Mucosa of gallbladder (tissue), 1 donor: ENCODE measurements around the gene PKN1. TPM values are rescaled to one million over a fixed set of nuclear protein-coding genes. Genes with fewer than 3 reads are reported as not detected.

Source experiments
- DNase-seq: peaks from one replicate; pipeline ENCODE4 v3.0.0-alpha.2; 2020; ENCODE audit warnings: low spot score
- total RNA-seq: library from RNA; stranded (reverse); gene quantifications from one replicate; pipeline ENCODE4 v1.2.1, GENCODE V29; 2021
- donor health status: DM: no; HTN: no; CAD: no.

The PKN1 gene
- total RNA-seq, 1 donor from 2014 or later, result 136 TPM

DNA sequence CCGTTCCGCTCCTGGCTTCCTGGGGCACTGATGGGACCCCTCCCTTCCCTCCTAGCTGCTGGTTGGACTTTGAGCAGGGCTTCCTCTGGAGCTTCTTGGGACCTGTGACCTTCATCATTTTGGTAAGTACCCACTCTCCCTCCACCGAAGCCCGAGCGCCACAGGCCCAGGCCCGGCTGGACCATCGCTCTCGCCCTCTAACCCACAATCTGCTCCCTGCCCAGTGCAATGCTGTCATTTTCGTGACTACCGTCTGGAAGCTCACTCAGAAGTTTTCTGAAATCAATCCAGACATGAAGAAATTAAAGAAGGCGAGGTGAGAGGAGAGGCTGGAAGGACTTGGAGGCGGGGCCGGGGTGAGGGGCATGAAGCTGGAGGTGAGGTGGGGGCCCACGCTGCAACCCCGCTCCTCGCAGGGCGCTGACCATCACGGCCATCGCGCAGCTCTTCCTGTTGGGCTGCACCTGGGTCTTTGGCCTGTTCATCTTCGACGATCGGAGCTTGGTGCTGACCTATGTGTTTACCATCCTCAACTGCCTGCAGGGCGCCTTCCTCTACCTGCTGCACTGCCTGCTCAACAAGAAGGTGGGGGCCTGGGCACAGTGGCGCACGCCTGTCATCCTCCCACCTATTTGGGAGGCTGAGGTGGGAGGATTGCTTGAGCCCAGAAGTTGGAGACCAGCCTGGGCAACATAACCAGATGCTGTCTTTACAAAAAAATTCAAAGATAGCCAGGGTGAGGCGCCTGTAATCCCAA, 26.3 kb upstream of the PKN1 start:
- no peak for DNase-seq

- DNase-seq, result no peak
Observed at GRCh38 chr19:14407605-14408484, 25.3 kb upstream of the PKN1 start.

DNA sequence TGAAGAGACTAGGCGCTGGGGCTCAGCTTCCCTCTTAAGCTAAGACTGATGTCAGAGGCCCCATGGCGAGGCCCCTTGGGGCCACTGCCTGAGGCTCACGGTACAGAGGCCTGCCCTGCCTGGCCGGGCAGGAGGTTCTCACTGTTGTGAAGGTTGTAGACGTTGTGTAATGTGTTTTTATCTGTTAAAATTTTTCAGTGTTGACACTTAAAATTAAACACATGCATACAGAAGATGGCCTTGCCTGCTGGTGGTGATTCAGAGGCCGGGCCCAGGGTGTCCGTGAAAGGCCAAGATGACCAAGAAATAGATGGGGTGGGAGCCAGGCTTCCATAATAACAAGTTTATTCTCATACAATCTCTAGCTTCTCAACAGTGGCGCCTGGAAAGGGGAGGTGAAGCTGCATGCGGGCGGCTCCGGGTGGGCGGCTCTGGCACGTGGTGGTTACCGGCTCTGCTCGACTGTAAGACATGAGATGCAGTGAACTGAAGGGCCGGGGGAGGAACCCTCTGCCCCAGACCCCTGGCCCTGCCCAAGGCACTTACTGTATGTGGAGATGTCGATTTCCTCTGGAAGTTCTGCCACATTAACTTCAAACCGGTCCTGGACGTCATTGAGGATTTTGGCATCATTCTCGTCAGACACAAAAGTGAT, 24.5 kb upstream of the PKN1 start:
- DNase-seq, result no peak

DNA sequence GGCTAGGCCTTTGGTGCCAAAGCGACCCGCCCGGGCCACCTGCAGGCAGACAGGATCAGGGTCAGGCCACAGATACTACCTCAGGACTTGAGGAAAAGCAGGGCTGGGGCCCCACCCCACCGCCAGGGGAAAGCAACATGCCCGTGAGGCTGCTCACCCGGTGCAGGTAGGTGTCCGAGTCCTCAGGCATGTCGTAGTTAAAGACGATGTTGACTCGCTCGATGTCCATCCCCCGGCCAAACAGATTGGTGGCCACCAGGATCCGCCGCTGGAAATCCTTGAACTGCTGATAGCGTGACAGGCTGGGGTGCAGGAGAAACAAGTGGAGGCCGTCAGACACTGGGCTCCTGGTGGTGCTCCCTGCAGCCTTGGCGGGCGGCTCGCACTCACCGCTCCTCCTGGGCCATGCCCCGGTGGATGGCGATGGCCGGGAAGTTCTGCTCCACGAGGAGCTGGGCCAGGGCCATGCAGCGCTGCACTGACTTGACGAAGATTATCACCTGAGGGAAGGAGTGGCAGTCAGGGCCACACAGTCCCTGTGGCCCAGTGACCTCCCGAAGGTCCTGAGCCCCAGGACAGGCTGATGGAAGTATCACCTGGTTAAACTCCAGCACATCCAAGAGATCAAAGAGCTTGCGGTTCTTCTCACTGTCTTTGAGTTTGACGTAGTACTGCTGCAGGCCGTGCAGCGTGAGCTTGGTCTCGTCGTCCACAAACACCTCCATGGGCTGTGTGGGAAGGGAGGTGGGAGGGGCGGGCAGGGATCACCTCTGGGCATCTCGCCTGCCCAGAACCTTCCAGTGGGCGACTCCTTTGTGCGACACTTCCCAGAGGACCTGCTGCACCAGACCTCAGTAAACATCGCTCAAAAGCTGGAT, 23.7 kb upstream of the PKN1 start:
- no peak for DNase-seq

DNA sequence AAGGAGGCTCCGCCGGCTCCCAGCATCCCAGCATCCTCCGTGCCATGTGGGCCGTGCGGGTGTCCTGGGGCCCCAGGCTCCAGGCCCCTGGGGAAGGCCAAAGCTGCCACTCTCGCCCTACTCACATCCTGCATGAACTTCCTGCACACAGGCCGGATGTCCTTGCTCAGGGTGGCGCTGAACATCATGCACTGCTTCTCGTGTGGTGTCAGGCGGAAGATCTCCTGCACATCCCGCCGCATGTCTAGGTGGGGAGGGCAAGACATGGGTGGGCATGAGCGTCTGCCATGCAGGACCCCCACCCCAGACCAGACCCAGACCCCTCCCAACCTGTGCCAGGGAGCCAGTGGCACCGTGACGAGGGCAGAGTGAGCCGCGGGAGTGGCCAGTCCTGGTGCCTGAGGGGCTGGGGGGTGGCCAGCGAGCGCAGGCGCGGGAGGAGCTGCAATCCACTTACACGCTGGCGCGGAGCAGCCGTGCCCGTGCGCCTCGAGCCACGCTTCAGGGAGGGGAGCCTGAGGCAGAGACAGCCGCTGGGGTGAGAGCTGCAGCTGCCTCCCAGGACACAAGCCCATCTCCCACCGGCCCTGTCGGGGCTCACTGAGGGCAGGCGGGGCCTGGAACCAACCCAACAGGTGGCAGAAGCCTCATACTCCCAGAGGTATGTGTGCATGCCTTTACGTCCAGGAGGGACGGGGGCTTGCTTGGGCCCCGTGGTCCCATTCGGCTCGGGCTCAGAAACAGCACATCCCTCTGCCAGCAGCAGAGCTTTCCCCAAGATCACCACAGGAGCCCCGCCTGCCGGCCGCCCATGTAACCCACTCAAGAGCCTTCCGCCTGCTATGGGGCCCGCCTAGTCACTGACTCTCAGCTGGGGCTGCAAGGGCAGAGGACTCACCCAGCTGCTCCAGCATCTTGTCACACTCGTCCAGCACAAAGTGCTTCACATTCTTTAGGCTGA, 22.7 kb upstream of the PKN1 start:
- no peak for DNase-seq

DNA sequence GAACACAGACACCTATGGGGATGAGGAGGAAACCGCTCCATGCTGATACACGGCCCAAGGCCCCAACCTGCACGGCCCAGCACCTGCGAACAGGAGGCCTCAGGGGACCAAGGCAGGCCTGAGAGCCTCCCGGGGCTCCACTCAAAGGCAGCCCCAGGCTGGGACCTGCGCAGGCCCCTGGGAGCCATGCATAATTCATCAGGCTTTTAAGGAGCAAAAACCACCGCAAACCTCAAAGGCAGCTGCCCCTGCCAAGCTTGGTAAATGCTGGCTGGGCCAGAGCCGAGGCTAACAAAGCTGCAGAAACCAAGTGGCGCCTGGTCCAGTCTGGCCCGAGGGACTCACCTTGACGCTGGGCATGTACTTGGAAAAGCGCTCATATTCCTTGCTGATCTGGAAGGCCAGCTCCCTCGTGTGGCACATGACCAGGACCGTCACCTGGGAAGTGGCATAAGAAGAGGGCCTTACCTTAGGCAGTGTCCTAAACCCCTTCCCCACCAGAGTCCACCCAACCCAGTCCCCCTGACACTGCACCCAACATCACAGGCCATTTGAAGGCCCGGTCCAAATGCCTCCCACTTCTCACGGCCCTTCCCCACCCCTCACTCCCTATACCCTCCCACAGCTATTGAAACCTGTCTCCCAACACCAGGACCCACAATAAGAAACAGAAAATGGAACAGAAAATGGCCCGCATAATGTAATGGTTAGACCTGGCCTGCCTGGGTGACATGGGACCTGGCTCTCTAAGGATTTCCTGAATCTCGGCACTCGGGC, 21.8 kb upstream of the PKN1 start:
- no peak for DNase-seq

DNA sequence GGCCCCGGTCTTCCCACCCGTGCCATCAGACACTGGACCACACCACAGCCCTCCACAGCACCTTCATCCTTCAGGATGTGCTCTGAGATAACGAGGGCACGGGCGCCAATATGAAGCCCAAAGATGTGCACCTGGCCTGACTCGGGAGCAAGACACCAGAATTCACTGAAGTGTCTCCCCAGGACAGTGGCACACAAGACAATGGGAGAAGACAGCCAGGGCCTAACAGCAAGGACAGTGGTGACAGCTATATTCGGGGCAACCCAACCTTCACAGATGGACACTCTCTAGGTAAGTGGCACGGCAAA, 21.2 kb upstream of the PKN1 start:
- DNase-seq, result no peak

GRCh38 chr19:14412324-14412995, 20.6 kb upstream of the PKN1 start:
- no peak for DNase-seq

- DNase-seq, result no peak
Observed at GRCh38 chr19:14412996-14413692, 20.0 kb upstream of the PKN1 start.

DNA sequence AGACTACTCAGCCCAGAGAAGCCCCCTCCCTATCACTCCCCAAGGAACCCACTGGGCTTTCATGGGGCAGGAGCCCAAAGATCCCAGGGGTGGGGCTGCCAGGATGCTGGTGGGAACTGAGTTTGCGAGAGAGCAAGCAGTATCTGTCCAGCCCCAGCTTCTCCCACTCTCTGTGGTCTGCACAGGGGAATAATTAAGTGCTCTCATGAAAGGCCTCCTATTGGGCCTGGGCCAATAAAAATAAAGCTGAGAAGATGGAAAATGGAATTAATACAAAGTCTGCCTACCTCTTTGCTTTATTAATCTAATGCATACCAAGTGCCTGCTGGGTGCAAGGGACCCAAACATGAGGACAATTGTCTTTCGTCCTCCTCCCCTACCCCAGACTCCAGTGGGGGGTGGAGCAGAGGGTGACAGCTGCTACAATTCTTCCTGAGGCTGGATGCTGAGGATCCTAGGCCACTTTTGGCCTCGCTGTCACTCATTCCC, 19.4 kb upstream of the PKN1 start:
- no peak for DNase-seq

GRCh38 chr19:14414926-14415690, 18.0 kb upstream of the PKN1 start:
- DNase-seq, result no peak

- no peak for DNase-seq
Observed at GRCh38 chr19:14416817-14417231, 16.3 kb upstream of the PKN1 start.

DNA sequence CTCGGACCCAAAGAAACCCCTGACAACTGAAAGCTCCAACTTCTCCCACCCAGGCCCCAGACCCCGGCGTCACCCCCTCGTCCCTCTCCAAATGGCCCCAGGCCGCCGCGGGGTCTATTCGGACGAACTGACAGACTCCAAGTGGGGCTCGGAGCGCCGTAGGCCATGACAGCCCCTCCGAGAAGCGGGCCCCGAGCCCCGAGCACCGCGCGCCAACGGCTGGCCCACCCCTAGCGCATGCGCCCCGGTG, 14.3 kb upstream of the PKN1 start:
- no peak for DNase-seq

DNA sequence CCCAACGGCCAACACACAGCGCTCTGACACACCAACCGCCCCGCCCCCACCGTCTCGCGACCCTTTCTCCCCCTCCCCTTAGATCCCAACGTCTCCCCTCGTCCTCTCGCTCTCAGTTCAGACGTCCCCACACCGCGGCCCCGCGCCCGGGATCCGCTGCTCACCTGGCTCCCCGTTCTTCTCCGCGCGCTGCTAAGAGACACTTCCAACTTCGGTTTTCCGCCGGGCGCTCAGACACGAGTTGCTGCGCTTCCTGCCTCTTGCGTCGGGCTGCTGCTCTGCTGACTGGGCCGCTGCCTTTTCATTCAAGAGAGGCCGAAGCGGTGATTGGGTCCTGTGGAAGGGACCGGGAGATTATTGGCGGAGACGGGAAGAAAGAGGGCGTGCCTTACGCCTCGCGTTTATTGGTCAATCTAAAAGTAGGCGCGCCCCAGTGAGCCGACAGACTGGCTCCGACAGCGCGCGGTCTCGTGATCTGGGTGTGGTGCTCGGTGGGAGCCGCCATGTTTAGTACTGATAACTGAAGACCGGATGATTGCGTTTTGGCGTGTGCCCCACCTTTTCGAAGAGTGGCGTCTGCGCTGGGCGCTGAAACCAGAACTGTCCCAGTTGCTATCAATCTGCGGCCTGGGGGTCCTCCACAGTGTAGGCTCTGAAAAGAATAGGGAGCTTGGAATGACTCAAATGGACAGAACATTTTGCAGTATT, 13.8 kb upstream of the PKN1 start, which contains the start of gene DDX39A:
Gene DDX39A, minus strand, starts transcription at position 236 of the 708 bp plus-strand sequence. CDS start 6,121 bp downstream, outside the sequence.
- peak; percentile 99 for DNase-seq

DNA sequence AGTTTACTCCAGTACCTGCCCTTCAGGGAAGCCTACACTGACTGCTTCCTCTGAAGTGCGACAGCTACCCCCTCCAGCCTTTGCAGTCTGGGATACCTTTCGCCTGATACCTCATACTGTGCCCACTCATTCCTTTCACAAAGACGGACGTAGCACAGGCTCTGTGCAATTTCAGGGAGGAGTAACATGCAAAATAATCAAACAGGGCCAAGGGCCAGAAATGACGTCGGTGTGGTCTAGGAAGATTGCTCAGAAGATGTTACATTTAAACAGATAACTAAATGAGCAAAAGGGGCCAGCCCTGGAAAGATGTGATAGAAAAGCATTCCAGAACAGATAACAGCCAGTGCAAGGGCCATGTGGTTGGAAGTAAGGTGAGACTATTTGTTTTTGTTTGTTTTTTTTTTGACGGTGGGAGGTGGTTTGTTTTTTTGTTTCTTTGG, 7.4 kb upstream of the PKN1 start:
- no peak for DNase-seq

GRCh38 chr19:14427461-14427860, 5.6 kb upstream of the PKN1 start:
- no peak for DNase-seq

- DNase-seq, result no peak
Observed at GRCh38 chr19:14428882-14429416, 4.2 kb upstream of the PKN1 start.
